GM12801 (cell line): ENCODE data around the gene C6orf163.

Experiments used
- CTCF ChIP-seq: IDR thresholded peaks from one replicate; pipeline ENCODE4 v1.5.1; 2011; ENCODE audit warnings: control low read depth; ENCODE audit not compliant: insufficient read length; ENCODE audit errors: extremely low read depth

C6orf163 gene

DNA sequence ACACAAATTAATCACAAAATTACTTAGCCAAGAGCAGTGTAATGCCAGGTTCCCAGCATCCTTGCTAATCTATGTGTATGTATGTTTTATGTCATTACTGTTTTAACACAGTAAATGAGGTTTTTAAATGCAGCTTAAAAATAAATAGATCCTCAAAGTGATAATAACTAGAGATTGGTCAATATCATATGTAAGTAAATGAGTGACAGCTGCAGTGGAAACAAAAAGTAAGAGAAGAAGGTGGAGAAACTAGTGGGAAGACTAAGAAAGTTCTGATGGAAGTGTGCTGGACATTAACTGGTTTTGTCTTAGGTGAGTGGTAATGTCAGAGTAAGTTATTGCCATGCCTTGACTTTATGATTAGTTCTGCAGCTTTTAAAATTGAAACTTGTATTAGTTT lies 13.7 kb upstream of the C6orf163 start:
- TF ChIP-seq CTCF = no peak

DNA sequence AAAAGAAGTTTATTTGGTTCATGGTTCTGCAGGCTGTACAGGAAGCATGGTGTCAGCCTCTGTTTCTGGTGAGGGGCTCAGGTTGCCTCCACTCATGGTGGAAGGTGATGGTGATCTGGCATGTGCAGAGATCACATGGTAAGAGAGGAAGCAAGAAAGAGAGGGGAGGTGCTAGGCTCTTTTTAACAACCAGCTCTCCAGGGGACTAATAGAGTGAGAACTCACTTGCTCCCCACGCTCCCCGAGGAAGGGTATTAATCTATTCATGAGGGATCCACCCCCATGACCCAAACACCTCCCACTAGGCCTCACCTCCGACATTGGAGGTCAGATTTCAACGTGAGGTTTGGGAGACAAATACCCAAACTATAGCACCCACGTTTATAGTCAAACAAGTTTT lies 11.6 kb upstream of the C6orf163 start:
- TF ChIP-seq CTCF = no peak

- no peak for TF ChIP-seq CTCF
Observed at GRCh38 chr6:87333591-87334181, 10.9 kb upstream of the C6orf163 start.

DNA sequence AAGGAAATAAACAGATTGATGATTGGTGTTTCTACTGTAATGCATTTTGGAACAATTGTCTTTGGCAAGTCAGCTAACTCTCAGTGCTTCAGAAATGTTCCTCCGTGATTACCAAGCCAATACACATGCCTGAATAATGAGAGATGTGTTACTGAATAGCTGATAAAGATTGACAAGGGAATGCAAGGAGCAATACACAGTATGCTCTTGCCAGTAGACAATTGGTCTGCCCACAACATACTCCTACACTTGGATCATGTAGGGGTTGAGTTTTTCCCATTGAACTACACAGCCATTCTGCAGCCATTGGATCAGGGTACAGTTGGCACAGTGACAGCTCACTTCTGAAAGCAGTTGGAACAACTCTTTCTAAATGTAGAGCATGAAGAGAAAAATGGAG lies 9.9 kb upstream of the C6orf163 start:
- TF ChIP-seq CTCF = no peak

DNA sequence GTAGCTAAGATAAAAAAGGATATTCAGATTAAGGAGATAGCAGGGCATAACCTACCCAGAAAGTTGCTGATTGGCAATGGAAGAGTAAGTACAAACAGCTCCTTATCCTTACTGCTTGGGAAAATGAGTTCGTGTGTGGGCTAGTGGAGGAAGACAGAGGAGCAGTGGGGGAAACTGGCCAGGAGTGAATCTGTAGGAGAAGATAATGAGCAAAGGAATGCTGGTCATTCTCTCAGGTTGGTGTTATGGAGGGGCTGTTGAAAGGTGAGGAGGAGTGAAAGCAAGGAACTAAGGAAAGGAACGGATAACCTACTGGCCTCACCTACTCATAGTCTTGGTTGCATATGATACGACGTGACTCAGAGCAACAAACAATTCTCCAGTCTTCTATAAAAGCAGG lies 8.2 kb upstream of the C6orf163 start:
- no peak for TF ChIP-seq CTCF

DNA sequence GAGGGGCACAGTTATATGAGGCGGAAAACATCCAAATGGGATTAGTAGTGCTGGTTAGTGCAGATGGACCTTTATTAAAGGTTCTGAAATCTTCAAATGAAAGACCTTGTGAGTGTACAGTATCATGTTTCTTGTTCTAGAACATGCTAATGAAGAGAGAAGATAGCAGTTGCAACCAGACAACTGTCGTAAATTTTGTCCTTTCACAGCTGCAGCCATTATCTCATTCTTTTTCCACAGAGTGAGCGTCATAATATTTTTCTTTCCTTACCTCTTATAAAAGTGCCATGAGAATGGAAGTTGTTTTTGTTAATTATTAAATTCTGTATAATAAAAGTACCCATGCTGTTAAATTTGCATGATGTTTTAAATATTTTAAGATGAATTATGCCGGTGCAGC lies 4.4 kb upstream of the C6orf163 start:
- TF ChIP-seq CTCF = no peak

- no peak for TF ChIP-seq CTCF
Observed at GRCh38 chr6:87341158-87341557, 3.5 kb upstream of the C6orf163 start.
